DND-41 (cell line): ENCODE results near the gene VANGL2.
A peak's percentile ranks its signal among the peaks of the same experiment; 100 is the strongest.

Source experiments
- ATAC-seq: fragments of 200-7000 bp; cut with Tn5 transposase; 3 replicates; pipeline ENCODE4 v1.9.1; 2021; ENCODE audit warnings: low read depth; ENCODE audit not compliant: insufficient read depth
- DNase-seq: peaks from one replicate; pipeline ENCODE4 v3.0.0-alpha.2; 2020
- H2AFZ ChIP-seq: 2 replicates; pipeline ENCODE4 v1.6.0; 2012; ENCODE audit warnings: low read depth, low read length
- H3K27ac ChIP-seq: 2 replicates; pipeline ENCODE4 v1.5.1; 2012; ENCODE audit warnings: low read length, inconsistent platforms
- H3K27me3 ChIP-seq: fragments of 200-600 bp; sonication (generic); 2 replicates; pipeline ENCODE4 v1.6.0; 2012; ENCODE audit warnings: low read length, mild to moderate bottlenecking, inconsistent platforms; ENCODE audit not compliant: insufficient read depth, poor library complexity
- H3K36me3 ChIP-seq: 2 replicates; pipeline ENCODE4 v1.5.1; 2012; ENCODE audit warnings: low read length, inconsistent platforms; ENCODE audit not compliant: insufficient read depth
- H3K4me1 ChIP-seq: 2 replicates; pipeline ENCODE4 v1.5.1; 2012; ENCODE audit warnings: mild to moderate bottlenecking, low read length; ENCODE audit not compliant: insufficient read depth
- H3K4me2 ChIP-seq: 2 replicates; pipeline ENCODE4 v1.6.0; 2012; ENCODE audit warnings: mild to moderate bottlenecking, moderate library complexity, low read length, inconsistent platforms; ENCODE audit not compliant: insufficient read depth
- H3K4me3 ChIP-seq, 2 experiments: fragments of 200-600 bp in 1 of 2; shearing (Covaris generic) in 1 of 2; 2 replicates each; pipeline ENCODE4 v1.5.1; 2012 to 2016; ENCODE audit warnings: inconsistent platforms in 2 of 2, low read length in 2 of 2, mild to moderate bottlenecking in 2 of 2, low read depth in 1 of 2, moderate library complexity in 1 of 2
- H3K79me2 ChIP-seq: 2 replicates; pipeline ENCODE4 v1.6.0; 2012; ENCODE audit warnings: low read length, inconsistent platforms; ENCODE audit not compliant: insufficient read depth
- H3K9ac ChIP-seq: 2 replicates; pipeline ENCODE4 v1.6.0; 2012; ENCODE audit warnings: low read depth, mild to moderate bottlenecking, inconsistent platforms, low read length, moderate library complexity
- H3K9me3 ChIP-seq: 2 replicates; pipeline ENCODE4 v1.5.1; 2012; ENCODE audit warnings: low read length, moderate library complexity, mild to moderate bottlenecking, inconsistent platforms; ENCODE audit not compliant: insufficient read depth, severe bottlenecking
- H4K20me1 ChIP-seq: 2 replicates; pipeline ENCODE4 v1.6.0; 2012; ENCODE audit warnings: low read length; ENCODE audit not compliant: insufficient read depth
- CTCF ChIP-seq: IDR thresholded peaks from 2 replicates; pipeline ENCODE4 v1.5.1; 2012; ENCODE audit warnings: borderline replicate concordance, low read length, moderate library complexity, mild to moderate bottlenecking; ENCODE audit not compliant: poor library complexity, severe bottlenecking; ENCODE audit errors: extremely low read depth
- EZH2 ChIP-seq: IDR thresholded peaks from 3 replicates; pipeline ENCODE4 v1.6.1; 2012; ENCODE audit warnings: borderline replicate concordance, low read depth, mild to moderate bottlenecking, moderate library complexity, low read length, inconsistent platforms; ENCODE audit not compliant: severe bottlenecking

The VANGL2 gene

DNA sequence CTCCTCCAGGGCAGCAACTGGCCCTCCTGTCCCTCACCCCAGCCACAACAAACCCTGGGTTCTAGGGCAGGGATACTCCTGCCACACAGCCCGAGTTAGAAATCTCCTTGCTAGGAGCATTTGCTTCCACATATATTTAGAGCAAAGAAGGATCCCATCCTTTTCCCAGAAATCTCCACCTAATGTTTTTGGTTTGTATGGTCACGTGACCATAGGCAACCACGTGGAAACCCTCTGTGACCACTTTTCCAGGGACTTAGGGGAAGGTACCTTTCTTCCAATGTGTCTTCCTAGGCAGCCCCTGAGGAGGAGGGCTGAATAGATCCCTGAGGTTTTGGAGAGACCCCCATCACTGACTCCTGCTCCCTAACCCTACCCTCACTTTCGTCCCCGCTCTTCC is 25.5 kb downstream of the VANGL2 start:
- no peak for DNase-seq
- Histone ChIP-seq H3K36me3 (peaks cover 17% of the 10 kb centered on the region), H3K9ac (no peak overlapping the region), H2AFZ (no peak overlapping the region), H3K27ac (no peak overlapping the region), H3K9me3 (no peaks in the 10 kb centered on the region), H4K20me1 (no peaks in the 10 kb centered on the region), H3K79me2 (no peaks in the 10 kb centered on the region), H3K4me1 (peaks cover 22% of the 10 kb centered on the region), H3K4me2 (no peak overlapping the region), H3K4me3 (no peak overlapping the region), H3K27me3 (no peaks in the 10 kb centered on the region)
- no peak for TF ChIP-seq EZH2
- no peak for TF ChIP-seq CTCF
- no peak for ATAC-seq

DNA sequence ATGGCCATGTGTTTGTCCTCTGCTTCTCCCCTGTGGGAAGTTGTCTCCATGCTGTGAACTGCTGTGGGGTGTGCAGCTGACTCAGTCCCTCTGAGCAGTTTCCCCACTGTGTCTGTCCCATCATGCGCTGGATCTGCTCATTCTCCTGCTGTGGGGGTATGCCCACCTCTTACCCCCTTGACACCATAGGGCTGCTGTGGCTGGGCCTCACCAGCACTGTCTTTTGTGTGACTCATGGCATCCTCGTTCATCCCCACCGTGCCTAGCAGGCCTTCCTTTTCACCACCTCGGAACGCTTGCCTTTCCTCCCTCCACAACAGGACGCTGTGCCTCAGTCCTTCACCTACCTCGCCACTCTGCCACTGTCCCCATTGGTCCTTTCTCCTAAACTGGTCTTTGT is 27.3 kb downstream of the VANGL2 start:
- H3K27ac ChIP-seq, result peak overlapping the region; percentile 17; the same call in 1 of the 2 replicates

DNA sequence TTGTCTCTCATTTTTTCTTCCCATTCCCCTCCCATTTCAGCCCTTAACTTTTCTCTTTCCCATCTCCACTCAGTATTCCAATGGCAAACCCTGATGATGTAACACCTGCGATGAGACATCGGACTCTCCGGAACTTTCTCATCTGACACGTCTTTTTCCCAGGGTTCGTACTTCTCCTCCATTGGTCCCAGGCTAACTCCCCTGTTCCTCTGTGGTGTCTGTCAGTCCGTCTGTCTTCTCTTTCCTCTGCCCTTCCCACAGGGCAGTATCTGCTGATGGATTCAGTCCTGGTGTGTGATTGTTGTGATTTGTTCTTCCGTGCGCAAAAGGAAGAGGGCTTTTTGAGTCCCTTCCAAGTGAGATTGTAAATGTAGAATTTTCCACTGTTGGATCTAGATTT is 27.7 kb downstream of the VANGL2 start:
- no peak for DNase-seq
- no peaks in the 10 kb centered on the region for H4K20me1 ChIP-seq
- ATAC-seq, result no peak
- no peak overlapping the region for H3K4me2 ChIP-seq
- peaks cover 30% of the 10 kb centered on the region for H3K4me1 ChIP-seq
- H3K27me3 ChIP-seq, result no peaks in the 10 kb centered on the region
- peak overlapping the region; percentile 63 for H3K27ac ChIP-seq
- no peaks in the 10 kb centered on the region for H3K79me2 ChIP-seq
- H3K4me3 ChIP-seq, result no peak overlapping the region
- H3K9ac ChIP-seq, result peak overlapping the region; percentile 33; the same call in 1 of the 2 replicates
- H2AFZ ChIP-seq, result no peak overlapping the region
- TF ChIP-seq EZH2 (no peak), CTCF (no peak)
- peaks cover 17% of the 10 kb centered on the region for H3K36me3 ChIP-seq
- H3K9me3 ChIP-seq, result no peaks in the 10 kb centered on the region

More for the DNA sequence above, 27.3 kb downstream of the VANGL2 start:
- no peaks in the 10 kb centered on the region for H3K9me3 ChIP-seq
- H3K4me2 ChIP-seq, result no peak overlapping the region
- no peak for DNase-seq
- peaks cover 26% of the 10 kb centered on the region for H3K4me1 ChIP-seq
- TF ChIP-seq CTCF (no peak), EZH2 (no peak)
- H4K20me1 ChIP-seq, result no peaks in the 10 kb centered on the region
- H3K9ac ChIP-seq, result no peak overlapping the region
- no peak overlapping the region for H3K4me3 ChIP-seq
- peaks cover 17% of the 10 kb centered on the region for H3K36me3 ChIP-seq
- H3K79me2 ChIP-seq, result no peaks in the 10 kb centered on the region
- no peak overlapping the region for H2AFZ ChIP-seq
- H3K27me3 ChIP-seq, result no peaks in the 10 kb centered on the region
- ATAC-seq, result no peak

DNA sequence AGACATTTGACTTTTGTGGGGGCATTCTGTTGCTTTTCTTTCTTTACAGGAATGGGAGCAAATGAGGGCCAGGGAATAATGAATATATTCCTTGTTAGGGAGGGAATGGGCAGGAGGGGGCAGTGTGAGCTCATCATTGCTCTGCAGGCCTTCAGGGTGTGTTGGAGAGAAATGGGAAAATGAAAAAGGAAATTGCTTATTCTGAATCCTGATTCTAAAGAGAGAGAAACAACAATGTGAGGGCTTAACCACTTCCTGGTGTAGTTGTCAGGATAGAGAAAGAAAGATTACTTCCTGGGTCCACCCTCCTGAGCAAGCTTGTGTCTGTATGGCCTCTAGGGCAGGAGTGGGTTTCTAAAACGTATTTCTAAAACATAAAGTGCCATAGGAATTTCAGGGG is 28.3 kb downstream of the VANGL2 start:
- no peaks in the 10 kb centered on the region for H3K9me3 ChIP-seq
- peaks cover 17% of the 10 kb centered on the region for H3K36me3 ChIP-seq
- peaks cover 30% of the 10 kb centered on the region for H3K4me1 ChIP-seq
- no peaks in the 10 kb centered on the region for H3K27me3 ChIP-seq
- DNase-seq (peak; percentile 67), ATAC-seq (peak; percentile 91)
- no peaks in the 10 kb centered on the region for H3K79me2 ChIP-seq
- H4K20me1 ChIP-seq, result no peaks in the 10 kb centered on the region
- H3K4me3 ChIP-seq, result no peak overlapping the region
- no peak overlapping the region for H3K4me2 ChIP-seq
- TF ChIP-seq EZH2, result no peak
- peak; percentile 88 for TF ChIP-seq CTCF
- H3K9ac ChIP-seq, result peak overlapping the region; percentile 1; the same call in 1 of the 2 replicates
- peak overlapping the region; percentile 64 for H3K27ac ChIP-seq
- H2AFZ ChIP-seq, result peak overlapping the region; percentile 36; the same call in 1 of the 2 replicates
